GM19023 (cell line): ENCODE data around the gene GNAT3.

Experiments
- ATAC-seq: cut with Tn5 transposase; IDR thresholded peaks from one replicate; pipeline ENCODE4 v1.9.1; 2021; ENCODE audit warnings: mild to moderate bottlenecking, moderate library complexity; ENCODE audit not compliant: unreplicated experiment

GNAT3 gene

GRCh38 chr7:80428161-80429054 lies 83.5 kb downstream of the GNAT3 start:
- ATAC-seq: no peak

- ATAC-seq: no peak
Observed at GRCh38 chr7:80427218-80427617, 84.6 kb downstream of the GNAT3 start.

- ATAC-seq: no peak
Observed at GRCh38 chr7:80420876-80421275, 91.0 kb downstream of the GNAT3 start.

GRCh38 chr7:80417211-80417793 lies 94.6 kb downstream of the GNAT3 start:
- ATAC-seq: no peak

- no peak for ATAC-seq
Observed at GRCh38 chr7:80415522-80415921, 96.3 kb downstream of the GNAT3 start.

- ATAC-seq: no peak
Observed at GRCh38 chr7:80415114-80415513, 96.8 kb downstream of the GNAT3 start.

GRCh38 chr7:80414331-80414730 lies 97.5 kb downstream of the GNAT3 start:
- no peak for ATAC-seq

- no peak for ATAC-seq
Observed at GRCh38 chr7:80413383-80413945, 98.4 kb downstream of the GNAT3 start.

- ATAC-seq: no peak
Observed at GRCh38 chr7:80412842-80413241, 99.0 kb downstream of the GNAT3 start.

- ATAC-seq: no peak
Observed at GRCh38 chr7:80411621-80412020, 100.2 kb downstream of the GNAT3 start.

GRCh38 chr7:80410081-80410480 lies 101.8 kb downstream of the GNAT3 start:
- no peak for ATAC-seq
